ENCODE results near the gene BACE1.
A peak's percentile ranks its signal among the peaks of the same experiment; 100 is the strongest.
"Not testable (repeated sequence)": the region's sequence is repeated elsewhere in the genome, so short reads cannot be mapped to it uniquely, and the experiment has no call there.

BACE1 gene

GRCh38 chr11:117272175-117272574, 43.9 kb downstream of the BACE1 start:
- DNase-seq = not testable (repeated sequence)

GRCh38 chr11:117271208-117271607, 44.8 kb downstream of the BACE1 start:
- no peak for DNase-seq

- DNase-seq = no peak
Measured at GRCh38 chr11:117269856-117270255, 46.2 kb downstream of the BACE1 start.

GRCh38 chr11:117265745-117266144, 50.3 kb downstream of the BACE1 start:
- DNase-seq = no peak

GRCh38 chr11:117264624-117265323, 51.3 kb downstream of the BACE1 start:
- not testable (repeated sequence) for DNase-seq

GRCh38 chr11:117259417-117259816, 56.6 kb downstream of the BACE1 start:
- DNase-seq = peak; percentile 71

- DNase-seq = no peak
Measured at GRCh38 chr11:117258576-117258975, 57.5 kb downstream of the BACE1 start.

- peak; percentile 46 for DNase-seq
Measured at GRCh38 chr11:117256573-117256972, 59.5 kb downstream of the BACE1 start.

- no peak for DNase-seq
Measured at GRCh38 chr11:117255966-117256365, 60.1 kb downstream of the BACE1 start.

- DNase-seq = no peak
Measured at GRCh38 chr11:117251506-117251905, 64.5 kb downstream of the BACE1 start.

- DNase-seq = no peak
Measured at GRCh38 chr11:117249571-117249970, 66.5 kb downstream of the BACE1 start.

GRCh38 chr11:117248341-117248740, 67.7 kb downstream of the BACE1 start:
- DNase-seq = no peak

- DNase-seq = peak; percentile 97
Measured at GRCh38 chr11:117239295-117239694, 76.8 kb downstream of the BACE1 start.

- DNase-seq = no peak
Measured at GRCh38 chr11:117238221-117238620, 77.8 kb downstream of the BACE1 start.

Data from EL (cell line).